Keratinocyte (primary cell): ENCODE data around the gene ANO8. TPM values are rescaled to one million over a fixed set of nuclear protein-coding genes. Genes with fewer than 3 reads are reported as not detected.

ENCODE experiments used
- DNase-seq: peaks from one replicate; pipeline ENCODE4 v3.0.0-alpha.2; 2011; ENCODE audit warnings: low read depth, missing footprints, low spot score
- FAIRE-seq: peaks from 2 replicates; lab custom pipeline; 2011; peaks lifted over from hg19 to GRCh38; lab: Jason Lieb, UNC
- H2AFZ ChIP-seq: 2 replicates; pipeline ENCODE4 v1.6.0; 2012; ENCODE audit warnings: low read length, control low read depth, inconsistent platforms; ENCODE audit not compliant: control insufficient read depth
- H3K27ac ChIP-seq: 2 replicates; pipeline ENCODE4 v1.5.1; 2011; ENCODE audit warnings: low read length; ENCODE audit not compliant: control insufficient read depth, insufficient read depth
- H3K27me3 ChIP-seq: 3 replicates; pipeline ENCODE4 v1.6.0; 2011; ENCODE audit warnings: low read length; ENCODE audit not compliant: control insufficient read depth, insufficient read depth; ENCODE audit errors: extremely low read depth
- H3K36me3 ChIP-seq, 2 experiments: 2 replicates in 1 of 2; 3 replicates in 1 of 2; pipeline ENCODE4 v1.5.1; 2011; ENCODE audit warnings: low read length in 2 of 2, mild to moderate bottlenecking in 1 of 2; ENCODE audit not compliant: control insufficient read depth in 2 of 2, insufficient read depth in 2 of 2; ENCODE audit errors: extremely low read depth in 1 of 2
- H3K4me1 ChIP-seq: 3 replicates; pipeline ENCODE4 v1.5.1; 2011; ENCODE audit warnings: low read length; ENCODE audit not compliant: control insufficient read depth, insufficient read depth; ENCODE audit errors: extremely low read depth
- H3K4me2 ChIP-seq: 3 replicates; pipeline ENCODE4 v1.6.0; 2011; ENCODE audit warnings: low read depth, low read length; ENCODE audit not compliant: control insufficient read depth, insufficient read depth; ENCODE audit errors: extremely low read depth
- H3K4me3 ChIP-seq, 3 experiments: fragments of 200-600 bp in 1 of 3; sonication (generic) in 1 of 3; 2 replicates in 2 of 3; 3 replicates in 1 of 3; pipeline ENCODE4 v1.5.1; 2011 to 2016; ENCODE audit warnings: low read length in 3 of 3, mild to moderate bottlenecking in 3 of 3, control low read depth in 2 of 3, inconsistent platforms in 1 of 3, low read depth in 1 of 3, mixed read lengths in 1 of 3, mixed run types in 1 of 3, moderate library complexity in 1 of 3; ENCODE audit not compliant: control insufficient read depth in 2 of 3, insufficient read depth in 2 of 3; ENCODE audit errors: extremely low read depth in 1 of 3
- H3K79me2 ChIP-seq: 2 replicates; pipeline ENCODE4 v1.6.0; 2012; ENCODE audit warnings: low read length; ENCODE audit not compliant: control insufficient read depth, insufficient read depth
- H3K9ac ChIP-seq: 3 replicates; pipeline ENCODE4 v1.6.0; 2011; ENCODE audit warnings: low read length; ENCODE audit not compliant: control insufficient read depth, insufficient read depth; ENCODE audit errors: extremely low read depth
- H3K9me1 ChIP-seq: 3 replicates; pipeline ENCODE4 v1.6.0; 2011; ENCODE audit warnings: low read length; ENCODE audit not compliant: control insufficient read depth, insufficient read depth; ENCODE audit errors: extremely low read depth
- H3K9me3 ChIP-seq: 2 replicates; pipeline ENCODE4 v1.5.1; 2012; ENCODE audit warnings: low read depth, low read length; ENCODE audit not compliant: control insufficient read depth
- H4K20me1 ChIP-seq: 3 replicates; pipeline ENCODE4 v1.6.0; 2011; ENCODE audit warnings: low read length; ENCODE audit not compliant: control insufficient read depth, insufficient read depth; ENCODE audit errors: extremely low read depth
- CTCF ChIP-seq, 3 experiments: IDR thresholded peaks in 1 of 3; conservative IDR thresholded peaks in 1 of 3; optimal IDR thresholded peaks in 1 of 3; 2 replicates in 2 of 3; 3 replicates in 1 of 3; pipeline versions ENCODE3 to v1.5.1; 2011; ENCODE audit warnings: low read length in 3 of 3, mild to moderate bottlenecking in 3 of 3, moderate library complexity in 2 of 3, control low read depth in 1 of 3, inconsistent platforms in 1 of 3; ENCODE audit not compliant: insufficient read depth in 2 of 3; ENCODE audit errors: extremely low read depth in 1 of 3
- EZH2 ChIP-seq: IDR thresholded peaks from one replicate; pipeline ENCODE4 v1.6.1; 2012; ENCODE audit warnings: inconsistent platforms, mild to moderate bottlenecking, low read length, moderate library complexity
- dilution Hi-C: fragments of 300-500 bp; cut with MboI; formaldehyde crosslinking; loops from one replicate; pipeline ENCODE4 v1.7.0; 2020; ENCODE audit warnings: low sequenced_read_pairs; ENCODE audit not compliant: extremely low pct_ligation_motif_present
- polyA plus RNA-seq, 5 experiments: library from polyadenylated mRNA; depleted of rRNA in 3 of 5; stranded (reverse) in 3 of 5; stranded (forward) in 1 of 5; unstranded in 1 of 5; fragments of >200 nt; gene quantifications; 1 replicate in 1 of 5; 2 replicates in 3 of 5; 3 replicates in 1 of 5; pipeline versions ENCODE4 v1.2.1 to v1.2.3, GENCODE V29; 2011 to 2012; ENCODE audit warnings: missing spikeins in 2 of 5, low read depth in 1 of 5, low replicate concordance in 1 of 5

The ANO8 gene
- polyA plus RNA-seq, 1 donor (not counting 4 experiments of a cell fraction or from before 2014, with no cell fraction given) = 1.6 TPM

- Histone ChIP-seq H2AFZ (no peak overlapping the region), H3K9ac (no peak overlapping the region), H3K27me3 (no peaks in the 10 kb centered on the region), H4K20me1 (no peaks in the 10 kb centered on the region), H3K4me2 (no peak overlapping the region), H3K79me2 (no peaks in the 10 kb centered on the region), H3K9me1 (no peaks in the 10 kb centered on the region), H3K27ac (no peak overlapping the region), H3K36me3 (peaks cover 19 to 20% of the 10 kb centered on the region in 2 experiments), H3K4me1 (peaks cover 5% of the 10 kb centered on the region), H3K4me3 (no peak overlapping the region), H3K9me3 (no peaks in the 10 kb centered on the region)
- FAIRE-seq (no peak), DNase-seq (no peak)
- no peak for TF ChIP-seq EZH2
- no peak for TF ChIP-seq CTCF (optimal IDR thresholded peaks at IDR 0.05 in 1 of 3, IDR thresholded peaks at IDR 0.05 in 1 of 3, conservative IDR thresholded peaks at IDR 0.05 in 1 of 3; ENCODE audit: extremely low read depth in 1 of 3, insufficient read depth in 2 of 3, low read length in 3 of 3)
- dilution Hi-C loops = no loop called here
Observed at GRCh38 chr19:17321655-17322489, 12.8 kb downstream of the ANO8 start.

GRCh38 chr19:17320435-17320834 lies 14.2 kb downstream of the ANO8 start:
- no peak overlapping the region for H3K4me2 ChIP-seq
- no peaks in the 10 kb centered on the region for H3K79me2 ChIP-seq
- H2AFZ ChIP-seq = no peak overlapping the region
- no peak overlapping the region for H3K4me3 ChIP-seq
- H3K9me3 ChIP-seq = no peaks in the 10 kb centered on the region
- H3K27ac ChIP-seq = no peak overlapping the region
- H3K9me1 ChIP-seq = no peaks in the 10 kb centered on the region
- no peaks in the 10 kb centered on the region for H4K20me1 ChIP-seq
- peaks cover 22 to 27% of the 10 kb centered on the region in 2 experiments for H3K36me3 ChIP-seq
- H3K4me1 ChIP-seq = no peaks in the 10 kb centered on the region
- FAIRE-seq (no peak), DNase-seq (no peak)
- H3K9ac ChIP-seq = no peak overlapping the region
- no peaks in the 10 kb centered on the region for H3K27me3 ChIP-seq
- TF ChIP-seq EZH2 (no peak), CTCF (optimal IDR thresholded peaks at IDR 0.05 in 1 of 3, IDR thresholded peaks at IDR 0.05 in 1 of 3, conservative IDR thresholded peaks at IDR 0.05 in 1 of 3; ENCODE audit: extremely low read depth in 1 of 3, insufficient read depth in 2 of 3, low read length in 3 of 3) (no peak)
- dilution Hi-C loops = no loop called here
